Endothelial cell of umbilical vein (primary cell): ENCODE measurements around the gene SLC38A8. TPM values are rescaled to one million over a fixed set of nuclear protein-coding genes. Genes with fewer than 3 reads are reported as not detected.

Source experiments
- BruUV-seq: library from RNA; stranded (reverse); fragments of 400-500 nt; replicated peaks from 2 replicates; lab custom pipeline; 2021; lab: Mats Ljungman, UMichigan
- CTCF ChIA-PET: fragments of 300-600, 350-600 bp; sonication (Branson Sonifier 250); formaldehyde crosslinking; loops from one replicate; lab custom pipeline; 2021; ENCODE audit warnings: antibody characterized with exemption, inconsistent platforms; lab: Charles Lee
- POLR2A ChIA-PET: fragments of 300-600, 350-600 bp; sonication (Branson Sonifier 250); formaldehyde crosslinking; loops from one replicate; lab custom pipeline; 2021; ENCODE audit warnings: antibody characterized with exemption, inconsistent platforms; lab: Charles Lee
- DNase-seq: peaks from one replicate; pipeline ENCODE4 v3.0.0-alpha.2; 2011; ENCODE audit warnings: low read depth, low spot score
- FAIRE-seq: peaks from 2 replicates; lab custom pipeline; 2011; peaks lifted over from hg19 to GRCh38; lab: Jason Lieb, UNC
- H2AFZ ChIP-seq: 2 replicates; pipeline ENCODE4 v1.6.0; 2012; ENCODE audit warnings: low read depth, low read length, control low read depth, inconsistent platforms
- H3K27ac ChIP-seq: 2 replicates; pipeline ENCODE4 v1.5.1; 2011; ENCODE audit warnings: low read depth, mild to moderate bottlenecking, control low read depth, low read length, moderate library complexity; ENCODE audit not compliant: insufficient read depth
- H3K27me3 ChIP-seq, 2 experiments: 2 replicates each; pipeline versions ENCODE4 v1.6.0 to v1.6.1; 2011; ENCODE audit warnings: low read length in 2 of 2, mixed read lengths in 1 of 2; ENCODE audit not compliant: control insufficient read depth in 2 of 2, insufficient read depth in 2 of 2
- H3K36me3 ChIP-seq, 2 experiments: 2 replicates in 1 of 2; 3 replicates in 1 of 2; pipeline ENCODE4 v1.5.1; 2011; ENCODE audit warnings: low read length in 2 of 2, mild to moderate bottlenecking in 1 of 2, moderate library complexity in 1 of 2; ENCODE audit not compliant: control insufficient read depth in 2 of 2, insufficient read depth in 2 of 2; ENCODE audit errors: extremely low read depth in 1 of 2
- H3K4me1 ChIP-seq: 3 replicates; pipeline ENCODE4 v1.5.1; 2011; ENCODE audit warnings: mild to moderate bottlenecking, low read length; ENCODE audit not compliant: control insufficient read depth, insufficient read depth; ENCODE audit errors: extremely low read depth
- H3K4me2 ChIP-seq: 2 replicates; pipeline ENCODE4 v1.6.1; 2011; ENCODE audit warnings: low read length, control low read depth, mixed read lengths; ENCODE audit not compliant: insufficient read depth
- H3K4me3 ChIP-seq, 3 experiments: fragments of 200-600 bp in 1 of 3; sonication (generic), shearing (Covaris generic) in 1 of 3; replicated peaks in 1 of 3; 2 replicates each; pipeline ENCODE4 v1.5.1; 2011 to 2016; ENCODE audit warnings: control low read depth in 3 of 3, low read length in 3 of 3, mild to moderate bottlenecking in 2 of 3, inconsistent platforms in 1 of 3, low read depth in 1 of 3, moderate library complexity in 1 of 3; ENCODE audit not compliant: insufficient read depth in 1 of 3
- H3K79me2 ChIP-seq: 2 replicates; pipeline ENCODE4 v1.6.0; 2012; ENCODE audit warnings: low read length, inconsistent platforms; ENCODE audit not compliant: control insufficient read depth, insufficient read depth
- H3K9ac ChIP-seq: replicated peaks from 2 replicates; pipeline ENCODE3; 2011; ENCODE audit warnings: low read length, control low read depth; ENCODE audit not compliant: insufficient read depth; ENCODE audit errors: extremely low read depth
- H3K9me1 ChIP-seq: replicated peaks from 3 replicates; pipeline ENCODE4 v1.6.0; 2011; ENCODE audit warnings: mild to moderate bottlenecking, low read length; ENCODE audit not compliant: control insufficient read depth, insufficient read depth; ENCODE audit errors: extremely low read depth
- H3K9me3 ChIP-seq: replicated peaks from 2 replicates; pipeline ENCODE4 v1.5.1; 2012; ENCODE audit warnings: low read length, inconsistent platforms; ENCODE audit not compliant: control insufficient read depth, insufficient read depth
- H4K20me1 ChIP-seq: replicated peaks from 2 replicates; pipeline ENCODE3; 2011; ENCODE audit warnings: mild to moderate bottlenecking, low read length; ENCODE audit not compliant: control insufficient read depth, insufficient read depth; ENCODE audit errors: extremely low read depth
- CTCF ChIP-seq, 2 donors: IDR thresholded peaks; 1 replicate in 1 of 2; 2 replicates in 1 of 2; pipeline ENCODE4 v1.5.1; 2011; ENCODE audit warnings: low read length in 2 of 2, mild to moderate bottlenecking in 2 of 2, moderate library complexity in 2 of 2, control low read depth in 1 of 2, inconsistent platforms in 1 of 2, low read depth in 1 of 2; ENCODE audit not compliant: insufficient read depth in 1 of 2; ENCODE audit errors: extremely low read depth in 1 of 2
- EZH2 ChIP-seq: IDR thresholded peaks from 2 replicates; pipeline ENCODE4 v1.6.1; 2012; ENCODE audit warnings: borderline replicate concordance, low read depth, mild to moderate bottlenecking, moderate library complexity, low read length, inconsistent platforms; ENCODE audit not compliant: severe bottlenecking
- MAX ChIP-seq: IDR thresholded peaks from 2 replicates; pipeline ENCODE4 v1.6.1; 2011; ENCODE audit not compliant: insufficient read depth, insufficient read length
- MYC ChIP-seq: IDR thresholded peaks from one replicate; pipeline ENCODE4 v1.6.1; 2011; ENCODE audit warnings: mild to moderate bottlenecking, low read depth, low read length
- POLR2AphosphoS5 ChIP-seq: IDR thresholded peaks from 2 replicates; pipeline ENCODE4 v1.6.1; 2012; ENCODE audit warnings: low read depth, mild to moderate bottlenecking, control low read depth, low read length, moderate library complexity; ENCODE audit not compliant: insufficient read depth
- dilution Hi-C: fragments of 300-500 bp; cut with MboI; formaldehyde crosslinking; loops from one replicate; pipeline ENCODE4 v1.15.0; 2019; ENCODE audit warnings: low sequenced_read_pairs; ENCODE audit not compliant: extremely low pct_ligation_motif_present
- intact Hi-C: fragments of 100-400 bp; cut with micrococcal nuclease; formaldehyde crosslinking; loops from one replicate; pipeline ENCODE4 v1.10.0; 2022
- polyA plus RNA-seq, 4 experiments: library from polyadenylated mRNA; depleted of rRNA in 3 of 4; stranded (reverse) in 3 of 4; unstranded in 1 of 4; fragments of >200 nt; gene quantifications; 2 replicates each; pipeline versions ENCODE4 v1.2.1 to v1.2.3, GENCODE V29; 2011 to 2012; ENCODE audit warnings: missing spikeins in 1 of 4
- total RNA-seq: library from RNA; stranded (reverse); gene quantifications from 2 replicates; pipeline ENCODE4 v1.2.3, GENCODE V29; 2021

Gene SLC38A8
- total and polyA plus RNA-seq, 2 donors (not counting 3 experiments of a cell fraction or from before 2014, with no cell fraction given) = not detected

GRCh38 chr16:83964684-83965443 lies 77.7 kb downstream of the SLC38A8 start:
- Histone ChIP-seq H3K4me2 (no peak overlapping the region), H3K79me2 (no peaks in the 10 kb centered on the region), H3K4me1 (no peaks in the 10 kb centered on the region), H3K9me1 (no peaks in the 10 kb centered on the region), H2AFZ (no peak overlapping the region), H3K36me3 (peaks cover 0 to 6% of the 10 kb centered on the region in 2 experiments), H4K20me1 (no peaks in the 10 kb centered on the region), H3K4me3 (no peak overlapping the region), H3K9me3 (no peaks in the 10 kb centered on the region), H3K9ac (no peak overlapping the region), H3K27me3 (peaks cover 5 to 8% of the 10 kb centered on the region in 2 experiments), H3K27ac (no peak overlapping the region)
- no TSS peak for BruUV-seq
- FAIRE-seq = no peak
- ChIA-PET POLR2A (no interaction called here), CTCF (interaction anchor here (0.9 to 1.4 kb wide), 5 partner anchors 8 to 141 kb away, joined by 3 to 8 read pairs (median 4); partner anchors contain the start of gene OSGIN1)
- TF ChIP-seq CTCF (IDR thresholded peaks at IDR 0.05; ENCODE audit: extremely low read depth in 1 of 2, insufficient read depth in 1 of 2, low read depth in 1 of 2, low read length in 2 of 2) = no peak
- no peak for TF ChIP-seq EZH2
- TF ChIP-seq MYC = no peak
- no peak for TF ChIP-seq MAX
- TF ChIP-seq POLR2AphosphoS5 = no peak
- dilution Hi-C loops (no loop called here), intact Hi-C loops (loop anchor here (5.0 kb wide), 1 partner anchor 212 kb away; no protein-coding TSS in a partner anchor)
- DNase-seq = no peak
